ENCODE data around the gene CLEC4M.

CLEC4M gene

GRCh38 chr19:7736148-7736547 lies 26.9 kb upstream of the CLEC4M start:
- DNase-seq, result no peak
- peaks cover 4% of the 10 kb centered on the region for H3K27me3 ChIP-seq (ENCODE audit: insufficient read depth, low read length, poor library complexity)
- H2BK120ac ChIP-seq (ENCODE audit: low read depth, low read length), result no peak overlapping the region
- H3K36me3 ChIP-seq (ENCODE audit: control insufficient read depth, insufficient read depth, low read length), result no peaks in the 10 kb centered on the region
- no CpG with 5 or more reads among the region's 1 CpG for WGBS (ENCODE audit: extremely low coverage, insufficient coverage, low lambda C conversion rate)
- no peaks in the 10 kb centered on the region for H3K4me1 ChIP-seq (ENCODE audit: control insufficient read depth, low read depth, low read length)
- no peak overlapping the region for H4K8ac ChIP-seq (ENCODE audit: low read depth, low read length)
- H3K4me3 ChIP-seq (ENCODE audit: low read length), result no peak overlapping the region
- H3K56ac ChIP-seq (ENCODE audit: low read length), result no peak overlapping the region
- no peak overlapping the region for H3K9ac ChIP-seq (ENCODE audit: low read length)
- H2BK15ac ChIP-seq (replicated peaks; ENCODE audit: low read depth), result no peak overlapping the region
- no peak overlapping the region for H2BK5ac ChIP-seq (ENCODE audit: low read length)
- no peak overlapping the region for H2AK5ac ChIP-seq (ENCODE audit: low read length)
- H3K23ac ChIP-seq (ENCODE audit: low read length), result no peak overlapping the region
- H3K4me2 ChIP-seq (ENCODE audit: low read length), result no peak overlapping the region
- no peak overlapping the region for H3K18ac ChIP-seq (ENCODE audit: low read length)
- no peak overlapping the region for H4K5ac ChIP-seq (ENCODE audit: low read length)
- H3K4ac ChIP-seq (ENCODE audit: low read depth, low read length), result no peak overlapping the region
- H3K27ac ChIP-seq (ENCODE audit: low read depth, low read length), result no peak overlapping the region
- no peaks in the 10 kb centered on the region for H3K79me1 ChIP-seq (ENCODE audit: low read length)
- H3K79me2 ChIP-seq (ENCODE audit: control insufficient read depth, insufficient read depth, low read length), result no peaks in the 10 kb centered on the region

GRCh38 chr19:7737215-7737614 lies 25.8 kb upstream of the CLEC4M start:
- Histone ChIP-seq H4K8ac (ENCODE audit: low read depth, low read length) (no peak overlapping the region), H3K27me3 (ENCODE audit: insufficient read depth, low read length, poor library complexity) (no peaks in the 10 kb centered on the region), H4K5ac (ENCODE audit: low read length) (no peak overlapping the region), H3K23ac (ENCODE audit: low read length) (no peak overlapping the region), H2BK15ac (replicated peaks; ENCODE audit: low read depth) (no peak overlapping the region), H3K4ac (ENCODE audit: low read depth, low read length) (no peak overlapping the region), H3K79me2 (ENCODE audit: control insufficient read depth, insufficient read depth, low read length) (no peaks in the 10 kb centered on the region), H3K18ac (ENCODE audit: low read length) (no peak overlapping the region), H2BK120ac (ENCODE audit: low read depth, low read length) (no peak overlapping the region), H3K4me2 (ENCODE audit: low read length) (no peak overlapping the region), H3K79me1 (ENCODE audit: low read length) (no peaks in the 10 kb centered on the region), H3K9ac (ENCODE audit: low read length) (no peak overlapping the region), H3K36me3 (ENCODE audit: control insufficient read depth, insufficient read depth, low read length) (no peaks in the 10 kb centered on the region), H3K4me1 (ENCODE audit: control insufficient read depth, low read depth, low read length) (no peaks in the 10 kb centered on the region), H3K4me3 (ENCODE audit: low read length) (no peak overlapping the region), H3K27ac (ENCODE audit: low read depth, low read length) (no peak overlapping the region), H3K56ac (ENCODE audit: low read length) (no peak overlapping the region), H2AK5ac (ENCODE audit: low read length) (no peak overlapping the region), H2BK5ac (ENCODE audit: low read length) (no peak overlapping the region)
- DNase-seq, result no peak
- WGBS (ENCODE audit: extremely low coverage, insufficient coverage, low lambda C conversion rate), result no CpG with 5 or more reads among the region's 11 CpGs

GRCh38 chr19:7738023-7738422 lies 25.0 kb upstream of the CLEC4M start:
- DNase-seq, result no peak
- H2AK5ac ChIP-seq (ENCODE audit: low read length), result no peak overlapping the region
- H3K36me3 ChIP-seq (ENCODE audit: control insufficient read depth, insufficient read depth, low read length), result no peaks in the 10 kb centered on the region
- no CpG with 5 or more reads among the region's 7 CpGs for WGBS (ENCODE audit: extremely low coverage, insufficient coverage, low lambda C conversion rate)
- H3K23ac ChIP-seq (ENCODE audit: low read length), result no peak overlapping the region
- no peak overlapping the region for H3K4me3 ChIP-seq (ENCODE audit: low read length)
- no peaks in the 10 kb centered on the region for H3K4me1 ChIP-seq (ENCODE audit: control insufficient read depth, low read depth, low read length)
- no peak overlapping the region for H3K4me2 ChIP-seq (ENCODE audit: low read length)
- H3K27me3 ChIP-seq (ENCODE audit: insufficient read depth, low read length, poor library complexity), result no peaks in the 10 kb centered on the region
- H3K18ac ChIP-seq (ENCODE audit: low read length), result no peak overlapping the region
- H2BK15ac ChIP-seq (replicated peaks; ENCODE audit: low read depth), result no peak overlapping the region
- no peak overlapping the region for H3K56ac ChIP-seq (ENCODE audit: low read length)
- no peak overlapping the region for H2BK5ac ChIP-seq (ENCODE audit: low read length)
- H4K8ac ChIP-seq (ENCODE audit: low read depth, low read length), result no peak overlapping the region
- no peak overlapping the region for H2BK120ac ChIP-seq (ENCODE audit: low read depth, low read length)
- H4K5ac ChIP-seq (ENCODE audit: low read length), result no peak overlapping the region
- H3K27ac ChIP-seq (ENCODE audit: low read depth, low read length), result no peak overlapping the region
- H3K79me1 ChIP-seq (ENCODE audit: low read length), result no peaks in the 10 kb centered on the region
- no peak overlapping the region for H3K4ac ChIP-seq (ENCODE audit: low read depth, low read length)
- no peaks in the 10 kb centered on the region for H3K79me2 ChIP-seq (ENCODE audit: control insufficient read depth, insufficient read depth, low read length)
- H3K9ac ChIP-seq (ENCODE audit: low read length), result no peak overlapping the region

- no peak overlapping the region for H2BK120ac ChIP-seq (ENCODE audit: low read depth, low read length)
- no peaks in the 10 kb centered on the region for H3K79me1 ChIP-seq (ENCODE audit: low read length)
- no peak overlapping the region for H3K23ac ChIP-seq (ENCODE audit: low read length)
- no CpG with 5 or more reads among the region's 2 CpGs for WGBS (ENCODE audit: extremely low coverage, insufficient coverage, low lambda C conversion rate)
- H3K79me2 ChIP-seq (ENCODE audit: control insufficient read depth, insufficient read depth, low read length), result no peaks in the 10 kb centered on the region
- no peak overlapping the region for H3K4me3 ChIP-seq (ENCODE audit: low read length)
- no peak overlapping the region for H3K18ac ChIP-seq (ENCODE audit: low read length)
- H3K27me3 ChIP-seq (ENCODE audit: insufficient read depth, low read length, poor library complexity), result no peaks in the 10 kb centered on the region
- DNase-seq, result no peak
- H3K4me2 ChIP-seq (ENCODE audit: low read length), result no peak overlapping the region
- no peak overlapping the region for H3K4ac ChIP-seq (ENCODE audit: low read depth, low read length)
- H3K56ac ChIP-seq (ENCODE audit: low read length), result no peak overlapping the region
- H3K36me3 ChIP-seq (ENCODE audit: control insufficient read depth, insufficient read depth, low read length), result no peaks in the 10 kb centered on the region
- H4K5ac ChIP-seq (ENCODE audit: low read length), result no peak overlapping the region
- H2BK5ac ChIP-seq (ENCODE audit: low read length), result no peak overlapping the region
- no peak overlapping the region for H3K27ac ChIP-seq (ENCODE audit: low read depth, low read length)
- H3K9ac ChIP-seq (ENCODE audit: low read length), result no peak overlapping the region
- H2AK5ac ChIP-seq (ENCODE audit: low read length), result no peak overlapping the region
- H2BK15ac ChIP-seq (replicated peaks; ENCODE audit: low read depth), result no peak overlapping the region
- H4K8ac ChIP-seq (ENCODE audit: low read depth, low read length), result no peak overlapping the region
- no peaks in the 10 kb centered on the region for H3K4me1 ChIP-seq (ENCODE audit: control insufficient read depth, low read depth, low read length)
These were observed 23.8 kb upstream of the CLEC4M start for GRCh38 chr19:7739211-7739755.

- no peak overlapping the region for H3K56ac ChIP-seq (ENCODE audit: low read length)
- H4K5ac ChIP-seq (ENCODE audit: low read length), result no peak overlapping the region
- no peak overlapping the region for H4K8ac ChIP-seq (ENCODE audit: low read depth, low read length)
- H3K79me1 ChIP-seq (ENCODE audit: low read length), result no peaks in the 10 kb centered on the region
- H2AK5ac ChIP-seq (ENCODE audit: low read length), result no peak overlapping the region
- H3K27me3 ChIP-seq (ENCODE audit: insufficient read depth, low read length, poor library complexity), result no peaks in the 10 kb centered on the region
- no peak overlapping the region for H3K23ac ChIP-seq (ENCODE audit: low read length)
- H3K18ac ChIP-seq (ENCODE audit: low read length), result no peak overlapping the region
- no peaks in the 10 kb centered on the region for H3K79me2 ChIP-seq (ENCODE audit: control insufficient read depth, insufficient read depth, low read length)
- no peak overlapping the region for H3K4me3 ChIP-seq (ENCODE audit: low read length)
- no peak overlapping the region for H3K9ac ChIP-seq (ENCODE audit: low read length)
- no peak overlapping the region for H3K27ac ChIP-seq (ENCODE audit: low read depth, low read length)
- no CpG with 5 or more reads among the region's 19 CpGs for WGBS (ENCODE audit: extremely low coverage, insufficient coverage, low lambda C conversion rate)
- no peak overlapping the region for H2BK15ac ChIP-seq (replicated peaks; ENCODE audit: low read depth)
- no peaks in the 10 kb centered on the region for H3K4me1 ChIP-seq (ENCODE audit: control insufficient read depth, low read depth, low read length)
- no peaks in the 10 kb centered on the region for H3K36me3 ChIP-seq (ENCODE audit: control insufficient read depth, insufficient read depth, low read length)
- no peak overlapping the region for H3K4ac ChIP-seq (ENCODE audit: low read depth, low read length)
- H2BK5ac ChIP-seq (ENCODE audit: low read length), result no peak overlapping the region
- no peak for DNase-seq
- no peak overlapping the region for H3K4me2 ChIP-seq (ENCODE audit: low read length)
- no peak overlapping the region for H2BK120ac ChIP-seq (ENCODE audit: low read depth, low read length)
These were observed 23.0 kb upstream of the CLEC4M start for GRCh38 chr19:7739801-7740681.
